H1 (cell line): ENCODE results near the gene EXT2. TPM values are rescaled to one million over a fixed set of nuclear protein-coding genes. Genes with fewer than 3 reads are reported as not detected.

ENCODE experiments used
- CHD2 ChIP-seq: IDR thresholded peaks from 2 replicates; pipeline ENCODE4 v1.6.1; 2012; ENCODE audit warnings: low read length, improper control_type of control experiment
- CTCF ChIP-seq, 3 experiments: IDR thresholded peaks; 1 replicate in 2 of 3; 2 replicates in 1 of 3; pipeline versions ENCODE4 v1.5.1 to v1.6.1; 2011; ENCODE audit warnings: low read length in 3 of 3, mild to moderate bottlenecking in 3 of 3, inconsistent platforms in 2 of 3, low read depth in 1 of 3, moderate library complexity in 1 of 3; ENCODE audit not compliant: insufficient read depth in 1 of 3; ENCODE audit errors: control extremely low read depth in 1 of 3
- GABPA ChIP-seq: IDR thresholded peaks from 2 replicates; pipeline ENCODE4 v1.6.1; 2011; ENCODE audit warnings: mild to moderate bottlenecking, low read length, moderate library complexity, borderline replicate concordance; ENCODE audit not compliant: insufficient read depth
- HDAC2 ChIP-seq, 2 experiments: fragments of 300-600 bp in 1 of 2; sonication (generic) in 1 of 2; IDR thresholded peaks; 2 replicates each; pipeline ENCODE4 v1.6.1; 2011 to 2012; ENCODE audit warnings: low read depth in 2 of 2, low read length in 2 of 2, mild to moderate bottlenecking in 2 of 2, moderate library complexity in 2 of 2, borderline replicate concordance in 1 of 2, inconsistent platforms in 1 of 2
- SIX5 ChIP-seq: IDR thresholded peaks from 2 replicates; pipeline ENCODE4 v1.6.1; 2011; ENCODE audit warnings: mild to moderate bottlenecking, low read depth, low read length
- TAF1 ChIP-seq: IDR thresholded peaks from 2 replicates; pipeline ENCODE4 v1.6.1; 2011; ENCODE audit warnings: mild to moderate bottlenecking, low read depth, low read length
- polyA plus RNA-seq, 7 experiments: library from polyadenylated mRNA; depleted of rRNA in 3 of 7; stranded (reverse) in 5 of 7; unstranded in 2 of 7; fragments of >200 nt in 5 of 7; fragments of 200-250 nt in 2 of 7; gene quantifications; 1 replicate in 5 of 7; 2 replicates in 1 of 7; 4 replicates in 1 of 7; pipeline versions ENCODE4 v1.2.1 to v1.2.3, GENCODE V29; 2011 to 2013; ENCODE audit warnings: missing spikeins in 2 of 7, mixed read lengths in 2 of 7
- total RNA-seq: library from RNA; stranded (reverse); fragmentation: NEBNext Ultra II Directional; extraction: Animal tissue kit (Norgen Biotek cat#: 25700); gene quantifications from 2 replicates; pipeline ENCODE4 v1.2.1, GENCODE V29; 2021

Gene EXT2
- total and polyA plus RNA-seq, 2 of the 8 experiments (the other 6 are each of a cell fraction or from before 2014, with no cell fraction given): 29.8 to 42.8 TPM

DNA sequence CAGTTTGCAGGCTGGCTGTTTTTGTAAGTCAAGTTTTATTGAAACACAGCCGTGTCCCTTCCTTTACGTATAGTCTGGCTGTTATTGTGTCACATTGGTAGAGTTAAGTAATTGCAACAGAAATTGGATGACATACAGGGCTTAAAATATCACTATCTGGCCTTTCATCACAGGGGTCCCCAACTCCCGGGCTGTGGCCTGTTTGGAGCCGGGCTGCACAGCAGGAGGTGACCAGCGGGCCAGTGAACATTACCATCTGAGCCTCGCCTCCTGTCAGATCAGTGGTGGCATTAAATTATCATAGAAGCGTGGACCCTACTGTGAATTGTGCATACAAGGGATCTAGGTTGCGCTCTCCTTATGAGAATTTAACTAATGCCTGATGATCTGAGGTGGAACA, 31.7 kb downstream of the EXT2 start (continued):
- TF ChIP-seq HDAC2 (IDR thresholded peaks at IDR 0.05; ENCODE audit: borderline replicate concordance in 1 of 2, low read depth in 2 of 2, low read length in 2 of 2) (no peak), CTCF (IDR thresholded peaks at IDR 0.05; ENCODE audit: control extremely low read depth in 1 of 3, insufficient read depth in 1 of 3, low read depth in 1 of 3, low read length in 3 of 3) (no peak), TAF1 (no peak), GABPA (no peak), CHD2 (no peak), SIX5 (no peak)
- TF ChIP-seq, all 59 proteins: peak for 0
